Gastrocnemius medialis (tissue), 4 donors: Measurements from ENCODE around the gene ARID5B. TPM values are rescaled to one million over a fixed set of nuclear protein-coding genes. Genes with fewer than 3 reads are reported as not detected.
A peak's percentile ranks its signal among the peaks of the same experiment; 100 is the strongest.

ENCODE experiments used
- ATAC-seq, 2 donors: fragments of 150-250 bp; one replicate each; pipeline ENCODE4 v1.9.1; 2016
- DNase-seq, 2 donors: peaks; one replicate each; pipeline ENCODE4 v3.0.0-alpha.2; 2019
- H3K27ac ChIP-seq, 4 donors: fragments of 200-600 bp; sonication (generic); 1 replicate in 1 of 4; 2 replicates in 3 of 4; pipeline ENCODE4 v1.5.1; 2016 to 2018; ENCODE audit warnings: mild to moderate bottlenecking in 2 of 4, moderate library complexity in 1 of 4
- H3K27me3 ChIP-seq, 3 donors: fragments of 200-600 bp; sonication (generic) in 2 of 3; 1 replicate in 1 of 3; 2 replicates in 2 of 3; pipeline versions ENCODE4 v1.5.1 to v1.6.0; 2016 to 2019; ENCODE audit warnings: mild to moderate bottlenecking in 1 of 3, moderate library complexity in 1 of 3
- H3K36me3 ChIP-seq, 2 donors: fragments of 200-600 bp; sonication (generic) in 1 of 2; one replicate each; pipeline ENCODE4 v1.5.1; 2017 to 2018
- H3K4me1 ChIP-seq, 2 donors: fragments of 200-600 bp; sonication (generic) in 1 of 2; one replicate each; pipeline ENCODE4 v1.5.1; 2016 to 2017; ENCODE audit warnings: mild to moderate bottlenecking in 2 of 2
- H3K4me3 ChIP-seq, 4 donors: fragments of 200-600 bp; sonication (generic) in 3 of 4; 1 replicate in 1 of 4; 2 replicates in 3 of 4; pipeline ENCODE4 v1.5.1; 2016 to 2019; ENCODE audit warnings: mild to moderate bottlenecking in 2 of 4
- H3K9me3 ChIP-seq, 3 donors: fragments of 200-600 bp; sonication (generic) in 2 of 3; 1 replicate in 1 of 3; 2 replicates in 2 of 3; pipeline ENCODE4 v1.5.1; 2016 to 2019
- CTCF ChIP-seq, 5 experiments: fragments of 450-650 bp in 3 of 5; fragments of 200-600 bp in 2 of 5; sonication (generic) in 2 of 5; IDR thresholded peaks in 4 of 5; conservative IDR thresholded peaks in 1 of 5; 1 replicate in 4 of 5; 2 replicates in 1 of 5; pipeline ENCODE4 v1.5.1; 2016 to 2019; ENCODE audit warnings: antibody characterized with exemption in 5 of 5, mild to moderate bottlenecking in 3 of 5, moderate library complexity in 3 of 5
- POLR2A ChIP-seq, 2 donors: fragments of 450-650 bp; IDR thresholded peaks; one replicate each; pipeline ENCODE4 v1.6.1; 2017; ENCODE audit warnings: antibody characterized with exemption in 2 of 2, mild to moderate bottlenecking in 2 of 2, moderate library complexity in 2 of 2
- in situ Hi-C, 4 donors: fragments of 200-750 bp; cut with MboI; loops; one replicate each; pipeline versions ENCODE4 v1.15.0 to v1.8.0; 2017; ENCODE audit warnings: low sequenced_read_pairs in 4 of 4
- intact Hi-C: fragments of 100-400 bp; cut with DNase I; formaldehyde crosslinking; loops from one replicate; pipeline ENCODE4 v1.15.1; 2023; ENCODE audit warnings: low total_unique reads
- total RNA-seq, 4 donors: library from RNA; depleted of rRNA; stranded (reverse); fragments of >200 nt; gene quantifications; one replicate each; pipeline versions ENCODE4 v1.1.0 to v1.2.3, GENCODE V29; 2016

Gene ARID5B
- total RNA-seq, 4 donors from 2014 or later, result 156 to 512 (median 263) TPM

- in situ Hi-C loops (loop anchor here in 2 of 4 donors (25.0 kb wide), 3 partner anchors 1125 to 1650 kb away; partner anchors contain the start of gene RHOBTB1 (in 1 of the 2)), intact Hi-C loops (loop anchor here (10.0 kb wide), 1 partner anchor 1157 kb away; no protein-coding TSS in a partner anchor)
- H3K9me3 ChIP-seq, result no peaks in the 10 kb centered on the region
- peaks cover 0 to 74% of the 10 kb centered on the region in 2 donors for H3K36me3 ChIP-seq
- H3K27ac ChIP-seq, result peak overlapping the region; percentile 95 to 99 (median 96)
- H3K4me3 ChIP-seq, result peak overlapping the region in 2 of 4 donors; percentile 2 to 72
- DNase-seq (no peak), ATAC-seq (no peak)
- no peak for TF ChIP-seq CTCF (IDR thresholded peaks at IDR 0.05 in 4 of 5, conservative IDR thresholded peaks at IDR 0.05 in 1 of 5)
- TF ChIP-seq POLR2A (IDR thresholded peaks at IDR 0.05), result no peak
- H3K4me1 ChIP-seq, result peaks cover 77 to 97% of the 10 kb centered on the region in 2 donors
- H3K27me3 ChIP-seq, result no peaks in the 10 kb centered on the region
Observed at GRCh38 chr10:62062028-62062427, 160.5 kb downstream of the ARID5B start.

GRCh38 chr10:62062752-62063512 lies 161.4 kb downstream of the ARID5B start:
- no peak for ATAC-seq
- in situ Hi-C loops (loop anchor here in 2 of 4 donors (25.0 kb wide), 3 partner anchors 1126 to 1649 kb away; partner anchors contain the start of gene RHOBTB1 (in 1 of the 2)), intact Hi-C loops (loop anchor here (10.0 kb wide), 1 partner anchor 1158 kb away; no protein-coding TSS in a partner anchor)
- peak overlapping the region; percentile 95 to 99 (median 96) for H3K27ac ChIP-seq
- TF ChIP-seq POLR2A (IDR thresholded peaks at IDR 0.05) (no peak), CTCF (IDR thresholded peaks at IDR 0.05 in 4 of 5, conservative IDR thresholded peaks at IDR 0.05 in 1 of 5) (no peak)
- no peaks in the 10 kb centered on the region for H3K9me3 ChIP-seq
- no peak for DNase-seq
- H3K4me3 ChIP-seq, result peak overlapping the region in 2 of 4 donors; percentile 2 to 20
- no peaks in the 10 kb centered on the region for H3K27me3 ChIP-seq
- peaks cover 0 to 74% of the 10 kb centered on the region in 2 donors for H3K36me3 ChIP-seq
- peaks cover 76 to 97% of the 10 kb centered on the region in 2 donors for H3K4me1 ChIP-seq

GRCh38 chr10:62063795-62064472 lies 162.4 kb downstream of the ARID5B start:
- H3K27me3 ChIP-seq, result no peaks in the 10 kb centered on the region
- intact Hi-C loops, result loop anchor here (1.0 to 10.0 kb wide), 2 partner anchors 12 to 1159 kb away; no protein-coding TSS in a partner anchor
- DNase-seq, result peak; percentile 84 to 87
- TF ChIP-seq CTCF (IDR thresholded peaks at IDR 0.05 in 4 of 5, conservative IDR thresholded peaks at IDR 0.05 in 1 of 5) (no peak), POLR2A (IDR thresholded peaks at IDR 0.05) (peak in 1 of 2 donors; percentile 50)
- in situ Hi-C loops, result loop anchor here in 2 of 4 donors (25.0 kb wide), 3 partner anchors 1127 to 1648 kb away; partner anchors contain the start of gene RHOBTB1 (in 1 of the 2)
- peak; percentile 91 to 94 for ATAC-seq
- peak overlapping the region in 3 of 4 donors; percentile 20 to 37 (median 30) for H3K4me3 ChIP-seq
- H3K9me3 ChIP-seq, result no peaks in the 10 kb centered on the region
- H3K4me1 ChIP-seq, result peaks cover 72 to 97% of the 10 kb centered on the region in 2 donors
- peaks cover 0 to 66% of the 10 kb centered on the region in 2 donors for H3K36me3 ChIP-seq
- peak overlapping the region; percentile 95 to 99 (median 96) for H3K27ac ChIP-seq

GRCh38 chr10:62067560-62067959 lies 166.1 kb downstream of the ARID5B start:
- TF ChIP-seq CTCF (IDR thresholded peaks at IDR 0.05 in 4 of 5, conservative IDR thresholded peaks at IDR 0.05 in 1 of 5), result no peak
- Histone ChIP-seq H3K4me3 (peak overlapping the region in 3 of 4 donors; percentile 14 to 40 (median 33)), H3K27me3 (no peaks in the 10 kb centered on the region), H3K27ac (peak overlapping the region; percentile 95 to 99 (median 96)), H3K4me1 (peaks cover 80 to 96% of the 10 kb centered on the region in 2 donors), H3K36me3 (peaks cover 3 to 64% of the 10 kb centered on the region in 2 donors), H3K9me3 (no peaks in the 10 kb centered on the region)
- ATAC-seq (no peak), DNase-seq (no peak)
- intact Hi-C loops (loop anchor here (10.0 kb wide), 1 partner anchor 1163 kb away; no protein-coding TSS in a partner anchor), in situ Hi-C loops (loop anchor here in 2 of 4 donors (25.0 kb wide), 3 partner anchors 1130 to 1645 kb away; partner anchors contain the start of gene RHOBTB1 (in 1 of the 2))
